A549 (cell line): ENCODE results near the gene NPNT.

Experiments used
- CHD2 ChIP-seq: fragments of 150-350 bp; IDR thresholded peaks from 2 replicates; pipeline ENCODE4 v1.6.1; 2014; ENCODE audit warnings: low read length; ENCODE audit not compliant: partially characterized antibody
- GATA3 ChIP-seq: IDR thresholded peaks from 2 replicates; pipeline ENCODE4 v1.6.1; 2012; ENCODE audit warnings: borderline replicate concordance
- KDM5A ChIP-seq: fragments of 200-600 bp; sonication (generic); IDR thresholded peaks from 2 replicates; pipeline ENCODE4 v1.6.1; 2016; ENCODE audit warnings: antibody characterized with exemption, mild to moderate bottlenecking
- POLR2A ChIP-seq: IDR thresholded peaks from 2 replicates; pipeline ENCODE4 v1.6.1; 2012; ENCODE audit warnings: mild to moderate bottlenecking, low read length
- RAD21 ChIP-seq, 2 experiments: fragments of >200 bp in 1 of 2; sonication (Bioruptor Twin) in 1 of 2; formaldehyde crosslinking in 1 of 2; IDR thresholded peaks in 1 of 2; conservative IDR thresholded peaks in 1 of 2; 2 replicates in 1 of 2; 3 replicates in 1 of 2; pipeline ENCODE4 v1.6.1; 2012 to 2018; ENCODE audit warnings: inconsistent platforms in 1 of 2
- RCOR1 ChIP-seq: fragments of 150-350 bp; IDR thresholded peaks from 2 replicates; pipeline ENCODE4 v1.6.1; 2014; ENCODE audit warnings: antibody characterized with exemption, low read length, low read depth
- ZC3H11A ChIP-seq: fragments of 450-650 bp; IDR thresholded peaks from 2 replicates; pipeline ENCODE4 v1.6.1; 2014; ENCODE audit warnings: antibody characterized with exemption, mild to moderate bottlenecking
- TF ChIP-seq, protein P1 (sequence below): fragments of >200 bp; sonication (Bioruptor Twin); formaldehyde crosslinking; IDR thresholded peaks from 3 replicates; pipeline ENCODE4 v1.6.1; 2016
- TF ChIP-seq, protein P2 (sequence below): fragments of 450-650 bp; IDR thresholded peaks from 2 replicates; pipeline ENCODE4 v1.6.1; 2014; ENCODE audit warnings: antibody characterized with exemption
- TF ChIP-seq, protein P3 (sequence below): fragments of 250-450 bp; sonication (Bioruptor Pico); IDR thresholded peaks from 2 replicates; pipeline ENCODE4 v1.5.0; 2021; ENCODE audit warnings: mild to moderate bottlenecking, moderate library complexity, borderline replicate concordance

DNA sequence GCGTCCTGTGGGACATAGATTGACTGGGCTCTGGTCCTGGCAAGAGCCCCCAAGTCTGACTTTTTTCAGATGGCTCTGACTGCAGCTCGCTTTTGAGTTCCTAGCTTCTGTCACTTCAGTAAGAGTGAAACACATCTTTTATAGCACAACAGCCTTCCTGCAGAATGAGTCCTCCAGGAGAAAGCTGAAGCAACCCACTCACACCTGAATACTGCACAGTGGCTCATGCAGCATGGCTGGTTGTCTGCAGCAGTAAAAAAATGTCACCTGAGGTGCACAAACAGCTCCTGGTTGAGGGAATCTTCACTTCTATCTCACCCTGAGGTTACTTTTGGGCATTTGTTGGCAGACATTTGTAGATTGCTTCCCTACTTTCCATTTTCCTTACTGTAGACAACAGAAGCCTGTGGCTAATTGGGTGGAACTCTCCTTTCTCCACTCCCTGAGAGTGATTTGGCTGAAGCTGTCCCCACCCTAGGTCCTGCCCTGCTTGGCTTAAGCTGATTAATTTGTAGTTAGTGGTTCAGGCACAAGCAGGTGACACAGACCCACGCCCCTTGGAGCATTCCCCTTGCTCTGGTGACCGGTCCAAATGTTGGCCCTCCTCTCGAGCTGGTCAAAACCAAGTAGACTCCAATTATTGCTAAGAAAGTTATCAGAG, 99.7 kb downstream of the NPNT start:
- TF ChIP-seq POLR2A (no peak), CHD2 (no peak), ZC3H11A (no peak), RAD21 (conservative IDR thresholded peaks at IDR 0.05 in 1 of 2, IDR thresholded peaks at IDR 0.05 in 1 of 2) (no peak), KDM5A (no peak), GATA3 (no peak), RCOR1 (no peak)
- TF ChIP-seq, protein P1, sequence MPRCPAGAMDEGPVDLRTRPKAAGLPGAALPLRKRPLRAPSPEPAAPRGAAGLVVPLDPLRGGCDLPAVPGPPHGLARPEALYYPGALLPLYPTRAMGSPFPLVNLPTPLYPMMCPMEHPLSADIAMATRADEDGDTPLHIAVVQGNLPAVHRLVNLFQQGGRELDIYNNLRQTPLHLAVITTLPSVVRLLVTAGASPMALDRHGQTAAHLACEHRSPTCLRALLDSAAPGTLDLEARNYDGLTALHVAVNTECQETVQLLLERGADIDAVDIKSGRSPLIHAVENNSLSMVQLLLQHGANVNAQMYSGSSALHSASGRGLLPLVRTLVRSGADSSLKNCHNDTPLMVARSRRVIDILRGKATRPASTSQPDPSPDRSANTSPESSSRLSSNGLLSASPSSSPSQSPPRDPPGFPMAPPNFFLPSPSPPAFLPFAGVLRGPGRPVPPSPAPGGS = no peak
- TF ChIP-seq, protein P2, sequence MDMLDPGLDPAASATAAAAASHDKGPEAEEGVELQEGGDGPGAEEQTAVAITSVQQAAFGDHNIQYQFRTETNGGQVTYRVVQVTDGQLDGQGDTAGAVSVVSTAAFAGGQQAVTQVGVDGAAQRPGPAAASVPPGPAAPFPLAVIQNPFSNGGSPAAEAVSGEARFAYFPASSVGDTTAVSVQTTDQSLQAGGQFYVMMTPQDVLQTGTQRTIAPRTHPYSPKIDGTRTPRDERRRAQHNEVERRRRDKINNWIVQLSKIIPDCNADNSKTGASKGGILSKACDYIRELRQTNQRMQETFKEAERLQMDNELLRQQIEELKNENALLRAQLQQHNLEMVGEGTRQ = no peak
- TF ChIP-seq, protein P3, sequence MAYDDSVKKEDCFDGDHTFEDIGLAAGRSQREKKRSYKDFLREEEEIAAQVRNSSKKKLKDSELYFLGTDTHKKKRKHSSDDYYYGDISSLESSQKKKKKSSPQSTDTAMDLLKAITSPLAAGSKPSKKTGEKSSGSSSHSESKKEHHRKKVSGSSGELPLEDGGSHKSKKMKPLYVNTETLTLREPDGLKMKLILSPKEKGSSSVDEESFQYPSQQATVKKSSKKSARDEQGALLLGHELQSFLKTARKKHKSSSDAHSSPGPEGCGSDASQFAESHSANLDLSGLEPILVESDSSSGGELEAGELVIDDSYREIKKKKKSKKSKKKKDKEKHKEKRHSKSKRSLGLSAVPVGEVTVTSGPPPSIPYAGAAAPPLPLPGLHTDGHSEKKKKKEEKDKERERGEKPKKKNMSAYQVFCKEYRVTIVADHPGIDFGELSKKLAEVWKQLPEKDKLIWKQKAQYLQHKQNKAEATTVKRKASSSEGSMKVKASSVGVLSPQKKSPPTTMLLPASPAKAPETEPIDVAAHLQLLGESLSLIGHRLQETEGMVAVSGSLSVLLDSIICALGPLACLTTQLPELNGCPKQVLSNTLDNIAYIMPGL (CRISPR knock-in tag) = no peak
